ENCODE results near the gene TPGS1.

DNA sequence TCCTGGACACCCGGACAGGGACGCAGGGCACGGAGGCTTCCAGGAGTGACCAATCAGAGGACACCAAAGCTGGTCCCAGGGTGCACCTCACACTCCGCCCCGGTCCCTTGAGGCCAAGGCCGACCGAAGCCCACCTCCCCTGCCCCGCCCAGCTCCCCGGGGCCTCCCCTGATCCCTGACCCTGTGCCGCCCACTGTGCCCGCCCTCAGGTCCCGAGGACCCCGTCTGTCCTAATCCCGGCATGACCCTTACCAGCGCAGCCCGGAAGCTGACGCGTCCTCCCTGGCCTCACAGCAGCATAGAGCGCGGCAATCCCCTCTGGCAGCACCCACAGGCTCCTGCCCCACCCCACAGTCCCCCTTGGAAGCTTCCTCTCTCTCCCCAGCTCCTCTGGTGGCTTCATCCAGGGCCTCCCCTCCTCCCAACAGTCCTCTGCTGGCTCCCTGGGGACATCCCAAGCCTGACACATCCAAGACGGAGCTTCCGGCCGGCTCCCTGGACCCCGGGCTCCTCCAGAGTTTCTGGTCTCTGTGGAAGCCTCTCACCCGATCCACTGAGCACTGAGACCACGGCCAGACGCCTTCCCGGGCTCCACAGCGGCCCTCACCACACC lies 16.9 kb downstream of the TPGS1 start:
- TF ChIP-seq CTCF (IDR thresholded peaks at IDR 0.05; ENCODE audit: control extremely low read depth in 1 of 3, insufficient read depth in 1 of 3, low read depth in 1 of 3, low read length in 3 of 3) (no peak), SP2 (IDR thresholded peaks at IDR 0.05; ENCODE audit: low read length) (no peak), TCF12 (IDR thresholded peaks at IDR 0.05; ENCODE audit: low read depth, low read length) (no peak)
- TF ChIP-seq, protein P1, sequence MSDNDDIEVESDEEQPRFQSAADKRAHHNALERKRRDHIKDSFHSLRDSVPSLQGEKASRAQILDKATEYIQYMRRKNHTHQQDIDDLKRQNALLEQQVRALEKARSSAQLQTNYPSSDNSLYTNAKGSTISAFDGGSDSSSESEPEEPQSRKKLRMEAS (IDR thresholded peaks at IDR 0.05), result no peak
